Measurements from ENCODE around the gene ENTHD1.
"Not testable (repeated sequence)": the region's sequence is repeated elsewhere in the genome, so short reads cannot be mapped to it uniquely, and the experiment has no call there.

Gene ENTHD1

GRCh38 chr22:39883057-39883456 lies 10.5 kb downstream of the ENTHD1 start:
- Histone ChIP-seq H3K4me3 (ENCODE audit: low read length) (no peak overlapping the region), H3K27me3 (ENCODE audit: control insufficient read depth, insufficient read depth, low read length) (no peaks in the 10 kb centered on the region), H3K4me1 (ENCODE audit: control insufficient read depth, insufficient read depth, low read length) (no peaks in the 10 kb centered on the region), H3K9ac (ENCODE audit: low read length) (no peak overlapping the region), H3K9me3 (ENCODE audit: control insufficient read depth, low read length) (no peaks in the 10 kb centered on the region), H3K36me3 (ENCODE audit: control insufficient read depth, insufficient read depth, low read length) (no peaks in the 10 kb centered on the region)

GRCh38 chr22:39880722-39881121 lies 12.8 kb downstream of the ENTHD1 start:
- no peaks in the 10 kb centered on the region for H3K9me3 ChIP-seq (ENCODE audit: control insufficient read depth, low read length)
- no peaks in the 10 kb centered on the region for H3K27me3 ChIP-seq (ENCODE audit: control insufficient read depth, insufficient read depth, low read length)
- no peak overlapping the region for H3K4me3 ChIP-seq (ENCODE audit: low read length)
- no peaks in the 10 kb centered on the region for H3K36me3 ChIP-seq (ENCODE audit: control insufficient read depth, insufficient read depth, low read length)
- H3K9ac ChIP-seq (ENCODE audit: low read length), result no peak overlapping the region
- H3K4me1 ChIP-seq (ENCODE audit: control insufficient read depth, insufficient read depth, low read length), result no peaks in the 10 kb centered on the region

GRCh38 chr22:39877079-39877845 lies 16.3 kb downstream of the ENTHD1 start:
- Histone ChIP-seq H3K36me3 (ENCODE audit: control insufficient read depth, insufficient read depth, low read length) (no peaks in the 10 kb centered on the region), H3K4me1 (ENCODE audit: control insufficient read depth, insufficient read depth, low read length) (no peaks in the 10 kb centered on the region), H3K9ac (ENCODE audit: low read length) (no peak overlapping the region), H3K9me3 (ENCODE audit: control insufficient read depth, low read length) (no peaks in the 10 kb centered on the region), H3K27me3 (ENCODE audit: control insufficient read depth, insufficient read depth, low read length) (no peaks in the 10 kb centered on the region), H3K4me3 (ENCODE audit: low read length) (no peak overlapping the region)

GRCh38 chr22:39875176-39875885 lies 18.2 kb downstream of the ENTHD1 start:
- H3K27me3 ChIP-seq (ENCODE audit: control insufficient read depth, insufficient read depth, low read length); H3K36me3 ChIP-seq (ENCODE audit: control insufficient read depth, insufficient read depth, low read length); H3K4me3 ChIP-seq (ENCODE audit: low read length); H3K4me1 ChIP-seq (ENCODE audit: control insufficient read depth, insufficient read depth, low read length); H3K9ac ChIP-seq (ENCODE audit: low read length); H3K9me3 ChIP-seq (ENCODE audit: control insufficient read depth, low read length): not testable (repeated sequence)

- H3K4me1 ChIP-seq (ENCODE audit: control insufficient read depth, insufficient read depth, low read length), result no peaks in the 10 kb centered on the region
- H3K27me3 ChIP-seq (ENCODE audit: control insufficient read depth, insufficient read depth, low read length), result no peaks in the 10 kb centered on the region
- no peak overlapping the region for H3K9ac ChIP-seq (ENCODE audit: low read length)
- H3K36me3 ChIP-seq (ENCODE audit: control insufficient read depth, insufficient read depth, low read length), result no peaks in the 10 kb centered on the region
- no peak overlapping the region for H3K4me3 ChIP-seq (ENCODE audit: low read length)
- no peaks in the 10 kb centered on the region for H3K9me3 ChIP-seq (ENCODE audit: control insufficient read depth, low read length)
Measured at GRCh38 chr22:39873965-39874364, 19.6 kb downstream of the ENTHD1 start.

- H3K4me3 ChIP-seq (ENCODE audit: low read length), result no peak overlapping the region
- H3K9ac ChIP-seq (ENCODE audit: low read length), result no peak overlapping the region
- no peaks in the 10 kb centered on the region for H3K36me3 ChIP-seq (ENCODE audit: control insufficient read depth, insufficient read depth, low read length)
- H3K9me3 ChIP-seq (ENCODE audit: control insufficient read depth, low read length), result no peaks in the 10 kb centered on the region
- no peaks in the 10 kb centered on the region for H3K4me1 ChIP-seq (ENCODE audit: control insufficient read depth, insufficient read depth, low read length)
- no peaks in the 10 kb centered on the region for H3K27me3 ChIP-seq (ENCODE audit: control insufficient read depth, insufficient read depth, low read length)
Measured at GRCh38 chr22:39872548-39872947, 21.0 kb downstream of the ENTHD1 start.

GRCh38 chr22:39871008-39871798 lies 22.4 kb downstream of the ENTHD1 start:
- Histone ChIP-seq H3K27me3 (ENCODE audit: control insufficient read depth, insufficient read depth, low read length) (no peaks in the 10 kb centered on the region), H3K36me3 (ENCODE audit: control insufficient read depth, insufficient read depth, low read length) (no peaks in the 10 kb centered on the region), H3K9ac (ENCODE audit: low read length) (no peak overlapping the region), H3K9me3 (ENCODE audit: control insufficient read depth, low read length) (no peaks in the 10 kb centered on the region), H3K4me3 (ENCODE audit: low read length) (no peak overlapping the region), H3K4me1 (ENCODE audit: control insufficient read depth, insufficient read depth, low read length) (no peaks in the 10 kb centered on the region)

GRCh38 chr22:39869797-39870196 lies 23.8 kb downstream of the ENTHD1 start:
- not testable (repeated sequence) for H3K36me3 ChIP-seq (ENCODE audit: control insufficient read depth, insufficient read depth, low read length); H3K27me3 ChIP-seq (ENCODE audit: control insufficient read depth, insufficient read depth, low read length); H3K4me1 ChIP-seq (ENCODE audit: control insufficient read depth, insufficient read depth, low read length); H3K9ac ChIP-seq (ENCODE audit: low read length); H3K9me3 ChIP-seq (ENCODE audit: control insufficient read depth, low read length); H3K4me3 ChIP-seq (ENCODE audit: low read length)

- Histone ChIP-seq H3K27me3 (ENCODE audit: control insufficient read depth, insufficient read depth, low read length) (no peaks in the 10 kb centered on the region), H3K4me3 (ENCODE audit: low read length) (no peak overlapping the region), H3K9ac (ENCODE audit: low read length) (no peak overlapping the region)
Measured at GRCh38 chr22:39868741-39869140, 24.8 kb downstream of the ENTHD1 start.

GRCh38 chr22:39859903-39860588 lies 33.5 kb downstream of the ENTHD1 start:
- Histone ChIP-seq H3K4me1 (ENCODE audit: control insufficient read depth, insufficient read depth, low read length) (no peaks in the 10 kb centered on the region), H3K9me3 (ENCODE audit: control insufficient read depth, low read length) (no peaks in the 10 kb centered on the region), H3K27me3 (ENCODE audit: control insufficient read depth, insufficient read depth, low read length) (no peaks in the 10 kb centered on the region), H3K4me3 (ENCODE audit: low read length) (no peak overlapping the region), H3K9ac (ENCODE audit: low read length) (no peak overlapping the region), H3K36me3 (ENCODE audit: control insufficient read depth, insufficient read depth, low read length) (no peaks in the 10 kb centered on the region)

More at GRCh38 chr22:39868741-39869140, 24.8 kb downstream of the ENTHD1 start:
- Histone ChIP-seq H3K9me3 (ENCODE audit: control insufficient read depth, low read length) (no peaks in the 10 kb centered on the region), H3K36me3 (ENCODE audit: control insufficient read depth, insufficient read depth, low read length) (no peaks in the 10 kb centered on the region), H3K4me1 (ENCODE audit: control insufficient read depth, insufficient read depth, low read length) (no peaks in the 10 kb centered on the region)

- no peaks in the 10 kb centered on the region for H3K36me3 ChIP-seq (ENCODE audit: control insufficient read depth, insufficient read depth, low read length)
- no peaks in the 10 kb centered on the region for H3K27me3 ChIP-seq (ENCODE audit: control insufficient read depth, insufficient read depth, low read length)
- H3K4me3 ChIP-seq (ENCODE audit: low read length), result no peak overlapping the region
- no peaks in the 10 kb centered on the region for H3K9me3 ChIP-seq (ENCODE audit: control insufficient read depth, low read length)
- no peak overlapping the region for H3K9ac ChIP-seq (ENCODE audit: low read length)
- no peaks in the 10 kb centered on the region for H3K4me1 ChIP-seq (ENCODE audit: control insufficient read depth, insufficient read depth, low read length)
Measured at GRCh38 chr22:39856588-39856987, 37.0 kb downstream of the ENTHD1 start.

Data from mucosa of stomach (tissue), 1 donor.